K562 (cell line): ENCODE measurements around the gene CRYBG2. TPM values are rescaled to one million over a fixed set of nuclear protein-coding genes. Genes with fewer than 3 reads are reported as not detected.

Experiments used
- ATAC-seq: fragments of 200-7000 bp; cut with Tn5 transposase; 3 replicates; pipeline ENCODE4 v1.9.1; 2020; ENCODE audit warnings: moderate library complexity
- BruUV-seq: library from RNA; stranded (reverse); fragments of 400-500 nt; replicated peaks from 2 replicates; lab custom pipeline; 2021; lab: Mats Ljungman, UMichigan
- CTCF ChIA-PET: fragments of 300-600 bp; formaldehyde crosslinking; extraction: SDS; loops from one replicate; lab custom pipeline; 2021; ENCODE audit warnings: low intra/inter-chr PET ratio; lab: Yijun Ruan, JAX
- POLR2A ChIA-PET: fragments of 300-600, 350-650 bp; sonication (Branson Sonifier 250); formaldehyde crosslinking; extraction: SDS; loops from one replicate; lab custom pipeline; 2021; ENCODE audit warnings: antibody characterized with exemption, inconsistent platforms; lab: Yijun Ruan, JAX
- DNase-seq, 4 experiments: peaks; one replicate each; pipeline versions ENCODE4 v3.0.0 to v3.0.0-alpha.2; 2011 to 2018; ENCODE audit warnings: low spot score in 3 of 4, mixed read lengths in 3 of 4; ENCODE audit errors: extremely low read depth in 1 of 4
- FAIRE-seq: peaks from 2 replicates; lab custom pipeline; 2011; peaks lifted over from hg19 to GRCh38; lab: Jason Lieb, UNC
- H2AFZ ChIP-seq: 2 replicates; pipeline ENCODE4 v1.6.0; 2011; ENCODE audit warnings: low read depth, low read length, control low read depth, inconsistent platforms
- H3K27ac ChIP-seq: fragments of 200-600 bp; 3 replicates; pipeline ENCODE4 v1.8.0; 2011; ENCODE audit warnings: low read depth, mild to moderate bottlenecking, control low read depth, inconsistent platforms, low read length, moderate library complexity, mixed read lengths; ENCODE audit errors: extremely low read depth
- H3K27me3 ChIP-seq, 2 experiments: fragments of 300-600 bp in 1 of 2; 2 replicates in 1 of 2; 3 replicates in 1 of 2; pipeline versions ENCODE4 v1.6.0 to v1.8.0; 2011; ENCODE audit warnings: inconsistent platforms in 2 of 2, low read length in 2 of 2, mild to moderate bottlenecking in 1 of 2, mixed read lengths in 1 of 2, moderate library complexity in 1 of 2; ENCODE audit not compliant: control insufficient read depth in 2 of 2, insufficient read depth in 2 of 2
- H3K36me3 ChIP-seq: fragments of 300-600 bp; 3 replicates; pipeline ENCODE4 v1.8.0; 2011; ENCODE audit warnings: mild to moderate bottlenecking, low read length, inconsistent platforms; ENCODE audit not compliant: control insufficient read depth, insufficient read depth
- H3K4me1 ChIP-seq, 2 experiments: fragments of 200-600 bp in 1 of 2; replicated peaks in 1 of 2; 2 replicates in 1 of 2; 3 replicates in 1 of 2; pipeline versions ENCODE4 v1.5.1 to v1.8.0; 2011; ENCODE audit warnings: inconsistent platforms in 2 of 2, low read length in 2 of 2, mild to moderate bottlenecking in 1 of 2, mixed read lengths in 1 of 2, moderate library complexity in 1 of 2; ENCODE audit not compliant: control insufficient read depth in 2 of 2, insufficient read depth in 2 of 2
- H3K4me2 ChIP-seq: 2 replicates; pipeline ENCODE4 v1.6.1; 2011; ENCODE audit warnings: low read length, control low read depth, inconsistent platforms, mixed read lengths; ENCODE audit not compliant: insufficient read depth
- H3K4me3 ChIP-seq: fragments of 200-600 bp; sonication (generic), shearing (Covaris generic); 2 replicates; pipeline ENCODE4 v1.5.1; 2016; ENCODE audit warnings: control low read depth, inconsistent platforms
- H3K79me2 ChIP-seq: fragments of 200-600 bp; 3 replicates; pipeline ENCODE4 v1.8.0; 2011; ENCODE audit warnings: low read length, inconsistent platforms; ENCODE audit not compliant: control insufficient read depth, insufficient read depth
- H3K9ac ChIP-seq, 2 experiments: 2 replicates each; pipeline versions ENCODE4 v1.6.0 to v1.6.1; 2011; ENCODE audit warnings: low read depth in 2 of 2, low read length in 2 of 2, control low read depth in 1 of 2, inconsistent platforms in 1 of 2, mild to moderate bottlenecking in 1 of 2, mixed read lengths in 1 of 2; ENCODE audit not compliant: insufficient read depth in 1 of 2
- H3K9me1 ChIP-seq: one replicate; pipeline ENCODE4 v1.6.0; 2011; ENCODE audit warnings: inconsistent platforms, mild to moderate bottlenecking, low read length, moderate library complexity; ENCODE audit not compliant: control insufficient read depth, insufficient read depth
- H3K9me3 ChIP-seq: replicated peaks from 2 replicates; pipeline ENCODE4 v1.5.1; 2011; ENCODE audit warnings: low read depth, low read length, inconsistent platforms; ENCODE audit not compliant: control insufficient read depth, insufficient read depth
- H4K20me1 ChIP-seq: replicated peaks from 2 replicates; pipeline ENCODE4 v1.6.1; 2011; ENCODE audit warnings: low read length, inconsistent platforms, mixed read lengths; ENCODE audit not compliant: control insufficient read depth, insufficient read depth
- E2F4 ChIP-seq: sonication (generic); formaldehyde crosslinking; IDR thresholded peaks from 2 replicates; pipeline ENCODE4 v1.8.0; 2022; ENCODE audit warnings: mild to moderate bottlenecking, low read depth, missing genetic modification reagents
- GABPA ChIP-seq: fragments of 200-800 bp; sonication (Bioruptor generic); conservative IDR thresholded peaks from 2 replicates; pipeline ENCODE4 v1.6.1; 2016; ENCODE audit warnings: low read depth, missing genetic modification characterization, missing compliant biosample characterization
- HINFP ChIP-seq: fragments of 450-650 bp; conservative IDR thresholded peaks from 2 replicates; pipeline ENCODE4 v1.6.1; 2016; ENCODE audit warnings: missing genetic modification characterization, low read depth, mild to moderate bottlenecking, control low read depth, missing compliant biosample characterization
- MGA ChIP-seq: fragments of 450-650 bp; IDR thresholded peaks from 2 replicates; pipeline ENCODE4 v1.6.1; 2016; ENCODE audit warnings: mild to moderate bottlenecking, moderate library complexity
- POLR3A ChIP-seq: IDR thresholded peaks from 2 replicates; pipeline ENCODE4 v1.6.1; 2011; ENCODE audit warnings: borderline replicate concordance, mild to moderate bottlenecking, moderate library complexity; ENCODE audit not compliant: insufficient read length, insufficient read depth; ENCODE audit errors: extremely low read depth
- ZNF436 ChIP-seq: fragments of 250-450, 450-650 bp; sonication (Bioruptor Pico); formaldehyde crosslinking; IDR thresholded peaks from 2 replicates; pipeline ENCODE4 v1.7.0; 2020; ENCODE audit warnings: mild to moderate bottlenecking
- WGBS: fragments of 100-300 bp; shearing (Covaris generic); methylation state at CpG from one replicate; pipeline ENCODE4 v1.1.6; 2016; ENCODE audit warnings: low coverage, mixed read lengths; ENCODE audit not compliant: insufficient coverage; ENCODE audit errors: missing lambda C conversion rate; 5-methylcytosine and 5-hydroxymethylcytosine counted together
- in situ Hi-C: fragments of 300-500 bp; cut with MboI; formaldehyde crosslinking; loops from 4 replicates; pipeline ENCODE4 v1.15.0; 2018; ENCODE audit warnings: inconsistent platforms, mixed read lengths
- intact Hi-C: fragments of 100-400 bp; cut with micrococcal nuclease; formaldehyde crosslinking; loops from 2 replicates; pipeline ENCODE4 v1.14.2; 2022
- polyA plus RNA-seq, 8 experiments: library from polyadenylated mRNA; depleted of rRNA in 4 of 8; stranded (reverse) in 5 of 8; unstranded in 3 of 8; fragments of >200 nt; fragmentation: Nextera tagmentation in 2 of 8; fragmentation: Illumina TruSeq in 1 of 8; extraction: Ambion mirVana in 2 of 8; extraction: Trizol in 1 of 8; gene quantifications; 2 replicates each; pipeline versions ENCODE4 v1.2.1 to v1.2.3, GENCODE V29; 2011 to 2014; ENCODE audit warnings: inconsistent platforms in 1 of 8, missing spikeins in 1 of 8
- total RNA-seq, 7 experiments: library from RNA; depleted of rRNA in 6 of 7; stranded (reverse); fragments of >200 nt in 6 of 7; fragmentation: Illumina TruSeq in 2 of 7; extraction: Trizol in 2 of 7; gene quantifications; 2 replicates each; pipeline versions ENCODE4 v1.2.1 to v1.2.3, GENCODE V29; 2011 to 2021; ENCODE audit warnings: low replicate concordance in 1 of 7

Gene CRYBG2
- total and polyA plus RNA-seq, 9 of the 15 experiments (the other 6 are each of a cell fraction or from before 2014, with no cell fraction given), result 0.39 to 8.5 (median 3.7) TPM

GRCh38 chr1:26364956-26365355, 11.0 kb upstream of the CRYBG2 start:
- Histone ChIP-seq H2AFZ (no peak overlapping the region), H3K27me3 (no peaks in the 10 kb centered on the region), H3K36me3 (no peaks in the 10 kb centered on the region), H3K9me1 (no peaks in the 10 kb centered on the region), H3K4me1 (peaks cover 0 to 27% of the 10 kb centered on the region in 2 experiments; a peak in 3 of 5 replicates), H4K20me1 (no peaks in the 10 kb centered on the region), H3K4me2 (no peak overlapping the region), H3K79me2 (no peaks in the 10 kb centered on the region), H3K9ac (peak overlapping the region in 1 of 2 experiments; percentile 18; a peak in 2 of 4 replicates), H3K9me3 (no peaks in the 10 kb centered on the region), H3K27ac (no peak overlapping the region), H3K4me3 (no peak overlapping the region)
- no TSS peak for BruUV-seq
- ATAC-seq (no peak), FAIRE-seq (no peak), DNase-seq (no peak)
- intact Hi-C loops (no loop called here), in situ Hi-C loops (no loop called here)
- POLR2A ChIA-PET, result interaction anchor here (0.8 to 2.1 kb wide), 7 partner anchors 9 to 107 kb away, joined by 3 to 14 read pairs (median 3); partner anchors contain the start of genes CRYBG2 and HMGN2
- 44% methylated on average over 9 of the region's 9 CpGs for WGBS
- no peak for TF ChIP-seq ZNF436
- no peak for TF ChIP-seq POLR3A
- no peak for TF ChIP-seq HINFP
- TF ChIP-seq E2F4 (CRISPR knock-in tag), result no peak
- TF ChIP-seq GABPA (tag), result no peak
- TF ChIP-seq MGA, result no peak
- CTCF ChIA-PET, result interaction anchor here (0.7 to 2.6 kb wide), 2 partner anchors 39 to 89 kb away, joined by 3 to 19 read pairs; no protein-coding TSS in a partner anchor
